Caki2 (cell line): ENCODE data around the gene MYL10. TPM values are rescaled to one million over a fixed set of nuclear protein-coding genes. Genes with fewer than 3 reads are reported as not detected.

Source experiments
- DNase-seq: peaks from one replicate; pipeline ENCODE4 v3.0.0-alpha.2; 2015; ENCODE audit warnings: low read depth
- in situ Hi-C: cut with HindIII; loops from 2 replicates; pipeline ENCODE4 v1.10.0; 2016; ENCODE audit warnings: low sequenced_read_pairs, low pct_unique_long_range_greater_than_20kb, mixed read lengths
- total RNA-seq: library from RNA; depleted of rRNA; stranded (reverse); fragments of >200 nt; shearing (Covaris generic); gene quantifications from 2 replicates; pipeline ENCODE4 v1.2.3, GENCODE V29; 2014; ENCODE audit warnings: low replicate concordance

MYL10 gene
- total RNA-seq, 1 experiment from 2014 or later = not detected

- no peak for DNase-seq
- in situ Hi-C loops = no loop called here
These were observed 3.9 kb downstream of the MYL10 start for GRCh38 chr7:101625031-101625791.

GRCh38 chr7:101624246-101625001 is 4.7 kb downstream of the MYL10 start:
- in situ Hi-C loops = no loop called here
- no peak for DNase-seq

DNA sequence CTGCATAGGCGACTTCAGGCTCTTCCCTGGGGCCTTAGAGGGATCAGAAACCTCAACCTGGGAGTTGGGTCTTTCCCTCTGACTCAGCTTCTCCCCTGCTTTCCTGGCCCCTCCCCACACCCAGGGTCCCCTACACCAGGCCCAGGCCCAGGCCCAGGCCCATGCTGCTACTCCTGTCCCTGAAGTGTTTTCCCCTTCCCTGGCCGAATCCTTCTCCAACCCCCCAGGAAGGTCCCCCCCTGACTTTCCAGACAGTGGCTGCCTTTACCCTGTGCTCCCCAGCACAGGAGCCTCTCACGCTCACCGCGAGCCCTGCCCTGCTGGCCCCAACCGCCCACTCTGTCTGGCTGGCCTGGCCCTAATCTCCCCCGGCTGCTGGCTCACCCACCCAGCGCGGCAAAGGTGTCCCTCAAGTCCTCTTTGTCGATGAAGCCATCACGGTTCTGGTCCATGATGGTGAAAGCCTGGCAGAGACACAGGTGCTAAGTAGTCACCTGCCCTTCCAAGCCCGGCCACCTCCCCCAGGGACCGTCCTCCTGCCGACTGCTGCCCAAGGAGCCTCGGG is 6.4 kb downstream of the MYL10 start:
- in situ Hi-C loops = no loop called here

GRCh38 chr7:101620991-101621390 is 8.1 kb downstream of the MYL10 start:
- in situ Hi-C loops = no loop called here
- no peak for DNase-seq

More for the DNA sequence above, 6.4 kb downstream of the MYL10 start:
- no peak for DNase-seq

DNA sequence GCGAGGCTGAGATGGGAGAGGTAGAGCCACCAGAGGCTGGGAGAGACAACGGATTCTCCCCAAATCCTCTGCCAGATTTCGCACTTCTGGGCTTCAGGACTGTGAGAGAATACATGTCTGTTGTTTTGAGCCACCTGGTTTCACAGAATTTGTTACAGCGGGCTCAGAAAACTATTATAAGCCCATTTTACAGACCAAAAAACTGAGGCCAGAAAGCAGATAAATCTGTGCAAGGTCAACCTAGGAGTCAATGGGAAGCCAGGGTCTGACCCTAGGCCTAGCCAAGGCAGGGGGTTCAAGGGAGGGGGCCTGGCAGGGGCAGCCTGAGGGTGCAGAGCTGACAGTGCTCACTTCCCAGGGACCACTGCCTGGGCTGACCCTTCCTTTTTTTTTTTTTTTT is 8.7 kb downstream of the MYL10 start:
- in situ Hi-C loops = no loop called here
- DNase-seq = no peak

DNA sequence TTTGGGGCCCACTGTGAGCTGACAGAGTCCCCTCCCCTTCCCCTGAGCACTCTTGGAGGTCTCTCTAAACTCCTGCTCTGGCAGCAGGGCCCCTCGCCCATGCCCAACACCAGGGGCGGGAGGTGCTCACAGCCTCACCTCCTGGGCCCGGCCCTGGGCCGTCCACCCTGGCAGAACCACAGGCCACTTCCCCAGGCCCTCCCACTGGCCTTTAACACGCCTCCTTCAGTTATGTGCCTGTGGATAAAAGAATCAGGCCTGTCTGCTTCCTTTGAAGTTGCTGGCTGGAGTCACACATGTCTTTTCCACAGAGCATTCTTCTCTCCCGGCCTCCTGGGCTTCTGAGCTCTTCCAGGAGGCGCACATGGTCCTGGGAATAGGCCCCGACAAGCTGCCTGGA is 10.2 kb downstream of the MYL10 start:
- no peak for DNase-seq
- in situ Hi-C loops = no loop called here

DNA sequence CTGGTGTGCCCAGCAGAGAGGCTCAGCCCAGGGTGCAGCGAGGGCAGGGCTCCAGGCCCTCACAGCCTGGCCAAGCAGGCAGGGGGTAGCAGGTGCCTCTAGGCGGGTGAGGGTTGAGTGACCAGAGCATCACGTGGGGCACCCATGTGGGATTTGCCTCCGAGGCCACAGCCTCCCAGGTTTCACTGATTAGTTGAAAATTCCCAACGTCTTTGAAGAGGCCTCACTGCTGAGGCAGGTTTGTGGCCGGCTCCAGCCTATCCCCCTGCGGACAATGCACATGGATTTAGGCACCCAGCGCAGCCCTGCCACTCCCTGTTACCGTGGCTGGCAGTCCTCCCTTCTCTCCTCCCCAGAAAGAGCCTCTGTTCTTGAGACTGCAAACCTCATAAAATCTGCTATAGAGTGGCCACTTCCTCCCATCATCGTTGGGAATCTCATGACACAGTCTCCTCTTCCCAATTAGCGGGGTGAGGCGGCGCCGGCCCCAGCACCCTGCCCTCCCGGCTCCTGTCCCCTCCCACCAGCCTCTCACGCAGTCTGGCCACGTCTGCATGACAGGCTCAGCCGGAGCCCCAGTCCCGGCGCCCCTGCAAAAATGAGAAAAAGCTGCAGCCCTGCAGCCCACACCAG is 10.8 kb downstream of the MYL10 start:
- in situ Hi-C loops = no loop called here
- DNase-seq = no peak

- in situ Hi-C loops = no loop called here
- no peak for DNase-seq
These were observed 11.5 kb downstream of the MYL10 start for GRCh38 chr7:101617451-101618206.

DNA sequence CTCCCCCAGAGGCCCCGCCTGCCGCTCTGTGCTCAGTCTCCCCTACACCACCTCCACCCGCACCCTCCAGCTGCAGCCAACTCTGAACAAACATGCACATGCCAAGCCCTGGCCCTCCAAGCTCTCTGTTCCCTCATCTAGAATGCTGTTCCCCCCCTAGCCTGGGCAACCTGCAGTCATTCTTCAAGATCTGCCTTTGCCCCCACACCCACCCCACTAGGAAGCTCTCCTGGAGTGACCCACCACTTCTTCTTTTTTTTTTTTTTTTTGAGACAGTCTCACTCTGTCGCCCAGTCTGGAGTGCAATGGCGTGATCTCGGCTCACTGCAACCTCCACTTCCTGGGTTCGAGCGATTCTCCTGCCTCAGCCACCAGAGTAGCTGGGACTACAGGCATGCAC is 13.7 kb downstream of the MYL10 start:
- in situ Hi-C loops = no loop called here
- DNase-seq = no peak

- in situ Hi-C loops = no loop called here
- no peak for DNase-seq
These were observed 14.2 kb downstream of the MYL10 start for GRCh38 chr7:101614939-101615302.

DNA sequence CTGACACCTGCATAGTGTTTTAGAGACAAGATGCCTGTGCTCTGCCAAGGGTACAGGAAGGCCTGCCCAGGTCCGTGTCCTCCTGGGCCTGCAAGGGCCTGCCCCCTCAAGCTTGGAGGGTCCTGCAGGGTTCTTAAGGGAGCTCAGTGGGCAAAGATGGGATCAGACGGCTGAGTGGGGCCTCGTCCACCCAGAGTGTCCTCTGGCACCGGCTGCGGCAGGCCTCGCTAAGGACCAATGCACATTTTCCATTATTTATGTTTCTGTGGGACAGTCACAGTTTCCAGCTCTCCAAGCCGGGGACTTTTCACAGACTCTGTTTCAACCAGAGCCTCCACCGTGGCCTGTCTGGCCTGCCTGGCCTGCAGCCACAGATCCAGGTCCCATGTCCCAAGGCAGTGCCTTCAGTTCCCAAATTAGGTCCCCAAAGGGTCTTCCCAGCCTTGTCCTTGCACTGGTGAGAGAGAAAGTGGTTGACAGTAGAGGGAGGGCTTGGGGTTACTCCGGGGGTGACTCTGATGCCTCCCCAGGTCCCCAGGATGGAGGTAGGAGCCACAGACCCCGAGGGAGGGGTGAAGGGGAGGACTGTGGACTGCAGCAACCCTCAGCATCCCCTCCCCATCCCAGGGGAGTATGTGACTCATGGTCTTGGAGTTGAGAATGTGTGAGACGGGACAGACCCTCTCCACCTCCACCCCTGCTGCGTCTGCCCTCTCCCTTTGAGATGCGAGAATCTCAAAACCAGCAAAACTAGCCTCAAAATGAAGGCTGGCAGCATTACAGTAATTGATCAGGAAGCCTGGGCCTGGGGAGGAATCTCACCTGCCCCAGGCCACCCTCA is 14.8 kb downstream of the MYL10 start:
- no peak for DNase-seq
- in situ Hi-C loops = no loop called here

- in situ Hi-C loops = no loop called here
- DNase-seq = no peak
These were observed 16.1 kb downstream of the MYL10 start for GRCh38 chr7:101612885-101613515.

GRCh38 chr7:101608772-101609713 is 20.1 kb downstream of the MYL10 start:
- in situ Hi-C loops = no loop called here
- DNase-seq = no peak

GRCh38 chr7:101606498-101606923 is 22.6 kb downstream of the MYL10 start:
- DNase-seq = no peak
- in situ Hi-C loops = no loop called here

DNA sequence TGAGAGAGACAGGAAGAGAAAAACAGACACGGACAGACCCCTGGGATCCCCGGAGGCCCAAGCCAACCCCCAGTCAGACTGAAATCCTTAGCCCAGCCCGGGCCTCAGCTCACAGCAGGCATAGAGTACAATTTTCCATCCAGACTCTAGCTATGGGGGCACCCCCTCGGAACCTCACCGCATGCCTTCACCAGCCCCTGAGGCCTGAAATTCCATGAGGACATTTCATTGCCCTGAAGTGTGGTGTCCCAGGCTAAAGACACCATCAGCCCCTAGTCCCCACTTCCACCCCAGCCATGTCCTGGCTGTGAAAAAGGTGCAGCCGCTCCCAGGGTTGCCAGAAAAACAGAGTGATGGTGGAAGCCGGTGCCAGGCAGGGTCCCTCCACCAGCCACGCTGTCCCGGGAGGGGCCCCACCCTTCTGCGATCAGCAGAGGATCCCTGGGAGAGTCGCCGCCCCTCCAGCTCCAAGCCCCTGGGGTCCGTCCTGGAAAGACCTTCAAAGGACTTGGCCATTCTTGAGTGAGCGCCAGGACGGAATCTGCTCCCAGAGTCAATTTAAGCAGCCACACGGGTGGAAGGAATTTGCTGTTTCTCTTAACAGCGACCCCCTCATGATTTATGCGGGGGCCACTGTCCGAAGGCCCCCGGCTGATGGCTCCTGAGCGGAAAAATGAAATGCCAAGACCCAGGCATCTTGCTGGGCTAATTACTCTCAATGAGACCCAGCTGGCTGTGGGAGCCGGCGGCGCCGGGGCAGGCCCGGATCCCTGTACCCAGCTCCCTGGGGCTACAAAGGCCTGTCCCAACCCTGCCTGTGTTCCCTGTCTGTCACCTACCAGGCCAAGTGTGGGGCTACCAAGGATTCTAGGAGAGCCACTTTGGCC is 23.2 kb downstream of the MYL10 start:
- no peak for DNase-seq
- in situ Hi-C loops = no loop called here
